B cell (primary cell): Measurements from ENCODE around the gene PLCB1.

ENCODE experiments used
- CTCF ChIP-seq: fragments of 200-600 bp; IDR thresholded peaks from one replicate; pipeline ENCODE4 v1.8.0; 2022; ENCODE audit warnings: antibody characterized with exemption, mild to moderate bottlenecking
- EZH2 ChIP-seq: IDR thresholded peaks from 2 replicates; pipeline ENCODE4 v1.6.1; 2012; ENCODE audit warnings: borderline replicate concordance, low read depth, mild to moderate bottlenecking, moderate library complexity, low read length; ENCODE audit not compliant: insufficient read depth, poor library complexity, severe bottlenecking

DNA sequence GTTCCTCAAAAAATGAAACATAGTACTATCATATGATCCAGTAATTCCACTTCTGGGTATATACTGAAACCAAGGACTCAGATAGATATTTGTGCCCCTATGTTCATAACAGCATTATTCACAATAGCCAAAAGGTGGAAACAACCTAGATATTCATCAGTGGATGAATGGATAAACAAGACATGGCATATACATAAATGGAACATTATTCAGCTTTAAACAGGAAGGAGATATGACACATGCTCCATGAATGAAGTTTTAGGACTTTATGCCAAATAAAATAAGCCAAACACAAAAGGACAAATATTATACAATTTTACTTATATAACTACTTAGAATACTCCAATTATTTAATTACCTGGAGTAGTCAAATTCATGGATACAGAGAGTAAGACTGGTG is 16.4 kb downstream of the PLCB1 start:
- TF ChIP-seq CTCF (no peak), EZH2 (no peak)
